Endothelial cell of umbilical vein (primary cell): ENCODE data around the gene RAB40A.

Source experiments
- EZH2 ChIP-seq: IDR thresholded peaks from 2 replicates; pipeline ENCODE4 v1.6.1; 2012; ENCODE audit warnings: borderline replicate concordance, low read depth, mild to moderate bottlenecking, moderate library complexity, low read length, inconsistent platforms; ENCODE audit not compliant: severe bottlenecking
- TF ChIP-seq, protein P1 (sequence below), 2 donors: IDR thresholded peaks; 1 replicate in 1 of 2; 2 replicates in 1 of 2; pipeline ENCODE4 v1.5.1; 2011; ENCODE audit warnings: low read length in 2 of 2, mild to moderate bottlenecking in 2 of 2, moderate library complexity in 2 of 2, control low read depth in 1 of 2, inconsistent platforms in 1 of 2, low read depth in 1 of 2; ENCODE audit not compliant: insufficient read depth in 1 of 2; ENCODE audit errors: extremely low read depth in 1 of 2

DNA sequence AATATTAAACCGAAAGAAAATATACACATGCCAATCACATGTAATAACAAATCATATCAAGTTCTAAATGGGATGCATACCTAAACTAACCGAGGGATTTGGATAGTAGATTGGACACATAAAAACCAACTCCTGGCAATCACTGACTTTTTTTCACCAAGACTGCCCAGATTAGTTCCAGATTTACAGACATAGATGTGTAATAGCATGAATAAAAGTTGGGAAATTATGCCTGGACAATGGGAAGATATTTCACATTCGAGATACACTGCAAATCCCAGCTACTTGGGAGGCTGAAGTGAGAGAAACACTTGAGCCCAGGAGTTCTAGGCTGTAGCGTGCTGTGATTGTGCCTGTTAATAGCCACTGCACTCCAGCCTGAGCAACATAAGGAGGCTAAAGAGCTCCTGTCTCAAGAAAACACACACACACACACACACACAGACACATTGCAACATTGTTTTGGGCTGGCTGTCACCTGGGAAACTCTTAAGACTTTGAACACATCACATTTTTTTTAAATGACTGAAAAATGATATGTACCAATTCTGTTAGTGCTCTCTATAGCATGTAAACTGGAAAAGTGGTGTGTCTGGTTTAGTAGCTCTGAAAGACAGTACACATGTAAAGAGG lies 5.7 kb downstream of the RAB40A start:
- TF ChIP-seq, protein P1, sequence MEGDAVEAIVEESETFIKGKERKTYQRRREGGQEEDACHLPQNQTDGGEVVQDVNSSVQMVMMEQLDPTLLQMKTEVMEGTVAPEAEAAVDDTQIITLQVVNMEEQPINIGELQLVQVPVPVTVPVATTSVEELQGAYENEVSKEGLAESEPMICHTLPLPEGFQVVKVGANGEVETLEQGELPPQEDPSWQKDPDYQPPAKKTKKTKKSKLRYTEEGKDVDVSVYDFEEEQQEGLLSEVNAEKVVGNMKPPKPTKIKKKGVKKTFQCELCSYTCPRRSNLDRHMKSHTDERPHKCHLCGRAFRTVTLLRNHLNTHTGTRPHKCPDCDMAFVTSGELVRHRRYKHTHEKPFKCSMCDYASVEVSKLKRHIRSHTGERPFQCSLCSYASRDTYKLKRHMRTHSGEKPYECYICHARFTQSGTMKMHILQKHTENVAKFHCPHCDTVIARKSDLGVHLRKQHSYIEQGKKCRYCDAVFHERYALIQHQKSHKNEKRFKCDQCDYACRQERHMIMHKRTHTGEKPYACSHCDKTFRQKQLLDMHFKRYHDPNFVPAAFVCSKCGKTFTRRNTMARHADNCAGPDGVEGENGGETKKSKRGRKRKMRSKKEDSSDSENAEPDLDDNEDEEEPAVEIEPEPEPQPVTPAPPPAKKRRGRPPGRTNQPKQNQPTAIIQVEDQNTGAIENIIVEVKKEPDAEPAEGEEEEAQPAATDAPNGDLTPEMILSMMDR (IDR thresholded peaks at IDR 0.05; ENCODE audit: extremely low read depth in 1 of 2, insufficient read depth in 1 of 2, low read depth in 1 of 2, low read length in 2 of 2) = no peak
- TF ChIP-seq EZH2 = no peak
